GM19025 (cell line): Measurements from ENCODE around the gene PLAAT2.
"Not testable (repeated sequence)": the region's sequence is repeated elsewhere in the genome, so short reads cannot be mapped to it uniquely, and the experiment has no call there.

ENCODE experiments used
- ATAC-seq: cut with Tn5 transposase; IDR thresholded peaks from one replicate; pipeline ENCODE4 v1.9.1; 2021; ENCODE audit warnings: mild to moderate bottlenecking, low read depth, moderate library complexity; ENCODE audit not compliant: unreplicated experiment

Gene PLAAT2

DNA sequence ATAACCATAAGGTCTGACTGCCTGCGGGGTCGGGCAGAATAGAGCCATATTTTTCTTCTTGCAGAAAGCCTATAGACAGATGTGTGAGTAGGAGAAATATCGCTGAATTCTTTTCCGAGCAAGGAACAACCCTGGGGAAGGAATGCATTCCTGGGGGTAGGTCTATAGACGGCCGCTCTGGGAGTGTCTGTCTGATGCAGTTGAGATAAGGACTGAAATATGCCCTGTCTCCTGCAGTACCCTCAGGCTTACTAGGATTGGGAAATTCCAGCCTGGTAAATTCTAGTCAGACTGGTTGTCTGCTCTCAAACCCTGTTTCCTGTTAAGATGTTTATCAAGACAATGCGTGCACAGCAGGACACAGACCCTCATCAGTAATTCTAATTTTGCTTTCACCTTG, 18.0 kb upstream of the PLAAT2 start:
- not testable (repeated sequence) for ATAC-seq

DNA sequence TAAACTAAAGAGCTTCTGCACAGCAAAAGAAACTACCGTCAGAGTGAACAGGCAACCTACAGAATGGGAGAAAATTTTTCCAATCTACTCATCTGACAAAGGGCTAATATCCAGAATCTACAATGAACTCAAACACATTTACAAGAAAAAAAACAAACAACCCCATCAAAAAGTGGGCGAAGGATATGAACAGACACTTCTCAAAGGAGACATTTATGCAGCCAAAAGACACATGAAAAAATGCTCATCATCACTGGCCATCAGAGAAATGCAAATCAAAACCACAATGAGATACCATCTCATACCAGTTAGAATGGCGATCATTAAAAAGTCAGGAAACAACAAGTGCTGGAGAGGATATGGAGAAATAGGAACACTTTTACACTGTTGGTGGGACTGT, 15.7 kb upstream of the PLAAT2 start:
- not testable (repeated sequence) for ATAC-seq

DNA sequence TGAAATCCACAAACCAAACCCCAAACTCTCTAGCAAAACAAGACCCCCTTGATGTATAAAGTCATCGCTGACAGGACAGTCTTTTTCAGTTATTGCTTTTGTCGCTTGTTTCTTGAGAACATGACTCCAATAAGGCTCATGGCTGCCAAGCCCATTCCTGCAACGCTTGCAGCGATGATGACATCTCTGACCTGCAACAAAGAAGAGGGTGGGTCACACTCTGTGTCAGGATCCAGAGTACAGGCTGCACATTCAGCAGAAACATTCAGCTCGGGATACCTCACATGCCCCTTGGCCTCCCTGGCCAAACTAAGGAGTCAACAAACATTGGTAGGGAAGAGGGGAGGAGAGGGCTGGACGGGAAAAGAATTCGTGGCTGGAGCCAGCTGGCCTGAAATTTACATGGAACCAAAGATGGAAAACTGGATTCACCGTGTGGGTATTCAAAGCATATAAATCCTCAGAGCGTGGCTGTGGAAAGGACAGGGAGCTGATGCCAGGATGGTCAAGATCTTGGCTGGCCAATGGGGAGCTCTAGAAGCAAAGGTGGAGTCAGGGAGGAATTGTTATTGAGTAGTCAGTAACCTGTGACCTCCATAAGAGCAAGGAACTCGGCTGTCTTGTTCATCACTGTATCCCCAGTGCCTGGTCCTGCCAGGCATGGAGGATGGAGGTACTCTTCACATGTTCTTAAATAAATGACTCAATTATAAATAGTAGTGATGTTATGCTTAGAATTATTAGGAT, 11.8 kb upstream of the PLAAT2 start:
- no peak for ATAC-seq

DNA sequence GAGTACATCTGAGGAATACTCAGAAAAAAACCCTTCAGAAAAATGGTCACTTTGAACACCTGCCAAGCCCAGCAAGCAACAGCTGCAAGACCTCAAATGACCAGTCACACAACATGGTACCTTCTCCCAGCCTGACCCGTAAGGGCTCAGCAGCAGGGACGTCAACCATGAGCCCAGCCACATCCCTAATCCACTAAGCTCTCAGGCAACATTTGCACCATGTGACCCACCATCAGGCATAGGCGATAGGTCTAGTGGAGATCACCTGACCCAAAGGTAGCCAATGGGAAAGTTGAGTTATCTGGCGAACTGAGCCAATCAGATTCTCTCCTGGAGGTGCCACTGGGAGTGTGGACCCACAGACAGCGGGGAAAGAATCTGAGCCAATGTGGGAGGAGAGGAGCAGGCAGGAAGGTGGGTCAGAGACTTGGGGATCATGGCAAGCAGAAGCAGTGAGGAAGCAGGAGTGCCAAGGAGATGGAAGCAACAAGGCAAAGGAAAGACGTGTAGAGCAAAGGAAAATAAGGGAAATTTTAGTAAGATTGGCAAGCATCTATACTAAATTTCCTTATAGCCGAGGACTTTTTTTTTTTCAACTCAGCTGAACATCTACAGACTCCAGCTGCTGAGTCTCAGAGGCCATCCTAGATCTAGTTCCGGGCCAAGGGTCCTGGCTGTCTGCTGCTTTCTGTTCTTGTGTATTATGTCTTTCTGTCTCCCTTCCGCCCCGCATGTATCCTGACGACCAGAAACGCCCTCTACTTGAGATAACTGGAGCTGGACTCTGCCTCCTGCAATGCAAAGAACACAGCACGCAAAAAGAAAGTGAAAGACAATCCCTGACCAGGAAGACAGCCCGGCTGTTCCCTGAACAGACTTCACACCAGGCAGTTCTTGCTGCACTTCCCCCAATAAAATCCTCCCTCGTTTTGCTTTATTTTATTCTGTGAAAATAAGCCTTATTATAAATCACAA, 11.0 kb upstream of the PLAAT2 start:
- ATAC-seq: no peak

DNA sequence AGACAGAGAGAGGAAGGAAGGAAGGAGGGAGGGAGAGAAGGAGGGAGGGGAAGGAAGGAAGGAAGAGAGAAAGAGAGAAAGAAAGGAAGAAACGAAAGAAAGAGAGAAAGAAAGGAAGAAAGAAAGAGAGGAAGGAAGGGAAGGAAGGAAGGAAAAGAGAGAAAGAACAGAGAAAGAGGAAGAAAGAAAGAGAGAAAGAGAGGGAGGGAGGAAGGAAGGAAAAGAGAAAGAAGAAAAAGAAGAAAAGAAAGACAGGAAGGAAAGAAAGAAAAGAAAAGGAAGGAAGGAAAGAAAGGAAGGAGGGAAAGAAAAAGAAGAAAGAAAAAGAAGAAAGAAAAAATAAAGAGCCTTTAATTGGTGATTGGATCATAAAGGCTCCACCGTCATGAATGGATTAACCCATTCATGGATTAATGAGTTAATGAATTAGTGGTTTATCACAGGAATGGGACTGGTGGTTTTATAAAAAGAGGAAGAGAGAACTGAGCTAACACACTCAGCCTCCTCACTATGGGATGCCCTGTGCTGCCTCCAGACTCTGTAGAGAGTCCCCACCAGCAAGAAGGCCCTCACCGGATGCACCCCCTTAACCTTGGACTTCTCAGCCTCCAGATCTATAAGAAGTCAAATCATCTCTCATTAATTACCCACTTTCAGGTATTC, 9.0 kb upstream of the PLAAT2 start:
- ATAC-seq: no peak

DNA sequence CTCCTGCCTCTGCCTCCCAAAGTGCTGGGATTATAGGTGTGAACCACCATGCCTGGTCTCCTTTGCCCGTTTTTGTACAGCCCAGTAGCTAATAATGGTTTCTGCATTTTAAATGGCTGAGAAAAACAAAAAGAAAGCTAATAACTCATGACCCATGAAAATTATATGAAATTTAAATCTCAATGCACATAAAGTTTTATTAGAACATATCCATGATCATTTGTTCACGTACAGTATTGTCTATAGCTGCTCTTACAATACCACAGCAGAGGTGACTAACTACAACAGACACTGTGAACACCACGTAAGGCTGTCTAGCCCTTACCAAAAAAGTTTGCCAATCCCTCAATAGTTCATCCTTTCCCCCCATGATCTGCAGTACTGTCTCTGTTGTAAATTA, 6.4 kb upstream of the PLAAT2 start:
- ATAC-seq: no peak

DNA sequence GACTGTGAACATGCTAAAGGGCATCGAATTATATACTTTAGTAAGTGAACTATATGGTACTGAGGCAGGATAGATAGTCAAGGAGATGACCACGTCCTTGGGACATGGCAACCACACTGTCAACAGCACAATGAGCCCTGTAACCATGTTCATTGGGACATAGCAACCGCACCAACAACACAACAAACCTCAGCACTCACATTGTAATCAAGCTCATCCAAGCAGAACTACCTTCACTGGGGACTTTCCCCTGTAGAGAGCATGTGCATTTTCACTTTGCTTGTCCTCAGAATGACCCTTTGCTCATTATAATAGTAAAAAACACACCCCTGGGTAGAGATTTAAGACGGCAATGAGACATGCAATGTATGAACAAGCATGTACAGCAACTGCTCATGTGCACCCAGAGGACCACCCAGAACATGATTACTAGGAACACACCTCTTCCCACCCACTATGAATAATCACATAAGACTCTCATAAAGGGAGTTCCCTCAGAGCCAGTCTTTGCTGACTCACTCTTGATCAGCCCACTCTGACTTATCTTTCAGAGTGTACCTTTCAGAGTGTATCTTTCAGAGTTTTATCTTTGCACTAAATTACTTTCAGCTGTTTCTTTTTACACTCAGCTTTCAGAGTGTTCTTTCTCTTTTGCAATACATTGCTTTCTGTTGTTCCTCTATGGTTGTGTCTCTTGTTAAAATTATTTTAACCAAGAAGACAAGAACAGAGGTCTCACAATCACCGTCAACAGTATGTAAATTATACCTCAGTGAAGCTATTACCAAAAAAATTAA, 4.1 kb upstream of the PLAAT2 start:
- ATAC-seq: peak; percentile 70

DNA sequence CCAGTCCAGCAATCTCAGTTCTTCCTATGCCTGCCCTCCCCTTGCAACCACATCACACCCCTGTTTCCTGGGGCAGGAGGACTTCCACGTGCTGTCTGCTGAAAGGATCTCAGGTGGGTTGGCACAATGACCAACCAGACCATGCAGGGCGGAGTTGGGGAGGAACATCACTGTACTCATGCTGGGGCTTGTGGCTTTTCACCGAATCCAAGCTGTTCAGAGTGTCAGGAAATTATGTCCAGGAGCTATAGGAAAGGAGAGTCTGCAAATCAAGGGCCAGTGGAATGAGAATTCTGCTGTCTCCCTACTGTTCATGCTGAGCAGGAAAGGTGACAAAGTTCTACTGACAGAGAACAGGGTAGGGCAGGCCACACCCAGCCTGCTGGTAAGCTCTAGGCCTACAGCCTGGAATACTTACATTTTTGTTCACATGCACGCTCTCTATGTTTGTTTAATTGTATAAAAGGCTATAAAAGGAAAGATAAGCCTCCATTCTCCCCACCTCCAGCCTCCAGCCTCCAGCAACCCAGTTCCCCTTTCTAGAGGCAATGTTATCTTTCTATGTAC, 1.7 kb upstream of the PLAAT2 start:
- ATAC-seq: no peak

DNA sequence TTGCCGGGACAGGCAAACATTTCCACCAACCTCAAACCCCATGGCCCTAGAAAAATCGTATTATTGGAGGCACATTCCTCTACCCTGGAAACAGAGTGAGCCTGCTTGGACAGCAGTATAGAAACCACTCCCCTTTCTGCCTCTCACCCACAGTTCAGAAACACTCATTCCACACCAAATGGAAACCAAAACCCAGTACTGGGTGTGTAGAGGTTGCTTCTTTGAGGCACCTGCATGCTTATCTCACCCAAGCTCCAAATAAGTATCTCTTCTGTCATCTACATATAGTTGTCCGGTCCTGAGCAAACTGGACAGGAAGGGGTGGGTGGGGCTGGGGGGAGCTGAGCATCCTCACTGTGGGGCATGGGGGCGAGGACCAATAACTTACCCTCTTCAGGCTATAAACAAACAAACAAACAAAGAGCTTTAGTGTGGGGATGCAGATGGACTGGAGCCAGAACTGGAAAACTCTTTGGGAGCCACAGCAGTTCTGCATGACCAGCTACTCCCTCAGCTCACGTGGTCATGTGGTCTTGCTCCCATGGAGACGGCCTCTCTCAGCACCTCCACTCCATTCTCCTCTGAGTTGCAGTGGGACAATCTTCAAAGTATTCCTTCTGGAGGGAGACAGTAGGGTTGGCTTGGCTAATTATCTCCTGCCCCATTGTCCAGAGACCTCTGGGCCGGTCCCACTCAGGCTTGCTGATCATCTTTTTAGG, 1.0 kb upstream of the PLAAT2 start:
- ATAC-seq: peak; percentile 55

DNA sequence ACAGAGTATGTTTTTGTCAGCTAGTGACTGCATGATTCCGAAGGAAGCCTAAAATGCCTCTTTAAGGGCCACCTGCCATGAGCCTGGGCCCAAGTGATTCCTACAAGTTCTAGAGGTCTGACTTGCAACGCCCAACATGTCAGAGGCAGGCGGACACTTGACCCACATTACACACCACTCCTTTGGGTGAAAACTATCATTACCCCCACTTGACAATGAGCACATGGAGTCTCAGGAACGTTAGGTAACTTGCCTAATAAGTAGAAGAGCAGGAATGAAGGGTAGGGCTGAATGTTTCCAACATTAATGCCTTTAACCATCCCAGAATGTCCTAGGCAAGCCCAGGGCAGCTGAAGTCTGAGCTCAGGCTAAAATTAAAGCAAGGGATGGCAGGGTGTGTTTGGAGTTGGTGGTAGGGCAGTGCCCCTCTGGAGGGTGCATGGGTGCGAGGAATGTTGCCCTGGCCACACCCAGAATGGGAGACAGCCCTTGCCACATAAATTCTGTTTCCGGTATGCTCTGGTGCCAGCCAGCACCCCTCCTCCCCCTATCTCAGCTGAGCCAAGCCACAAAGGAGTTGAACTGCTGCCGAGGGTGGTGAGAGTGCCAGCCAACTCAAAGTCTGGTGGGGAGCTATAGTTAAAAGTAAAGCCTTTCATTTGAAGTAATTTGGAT, 2.5 kb downstream of the PLAAT2 start:
- ATAC-seq: no peak

DNA sequence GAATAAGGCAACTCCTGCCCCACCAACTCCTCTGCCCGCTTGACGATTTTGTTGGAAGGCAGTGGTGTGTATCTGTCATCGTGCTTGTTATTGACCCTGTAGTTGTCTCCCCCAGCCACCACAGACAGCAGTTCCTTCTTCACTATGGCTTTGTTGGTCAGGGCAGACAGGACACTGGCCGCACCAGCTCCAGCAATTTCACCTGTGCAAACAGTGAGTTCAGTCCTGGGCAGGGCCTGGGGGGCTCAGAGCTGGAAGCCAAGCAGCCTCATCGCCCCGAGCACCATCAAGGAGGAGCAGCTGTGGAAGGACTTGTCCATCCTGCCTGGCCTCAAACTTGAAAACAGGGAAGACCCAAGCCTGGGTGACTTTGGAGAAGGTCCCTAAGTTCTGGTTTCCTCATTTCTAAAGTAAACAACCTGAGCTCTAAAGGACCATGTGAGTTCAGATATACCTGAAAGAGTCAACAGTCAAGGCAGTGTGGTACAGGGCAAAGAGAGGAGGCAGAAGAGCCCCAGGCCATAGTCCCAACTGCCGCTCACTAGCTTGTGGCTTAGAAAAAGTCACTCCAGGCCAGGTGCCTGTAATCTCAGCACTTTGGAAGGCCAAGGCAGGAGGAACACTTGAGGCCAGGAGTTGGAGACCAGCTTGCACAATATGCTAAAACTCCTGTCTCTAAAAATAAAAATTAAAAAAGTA, 4.6 kb downstream of the PLAAT2 start:
- ATAC-seq: no peak

DNA sequence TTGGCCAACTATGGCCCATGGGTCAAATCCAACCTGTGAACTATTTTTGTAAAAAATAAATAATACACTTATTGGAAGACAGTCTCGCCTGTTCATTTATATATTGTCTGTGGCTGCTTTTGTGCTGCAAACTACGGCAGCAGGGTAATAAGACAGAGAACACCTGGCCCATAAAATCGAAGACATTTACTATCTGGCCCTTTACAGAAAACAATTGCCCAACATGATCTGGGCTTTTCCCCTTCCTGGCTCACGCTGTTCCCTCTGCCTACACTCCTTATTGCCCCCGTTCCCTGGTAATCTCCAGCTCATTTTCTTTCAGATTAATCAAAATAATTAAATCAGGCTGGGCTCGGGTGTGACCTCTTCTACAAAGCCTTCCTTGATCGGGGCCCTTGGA, 5.6 kb downstream of the PLAAT2 start:
- no peak for ATAC-seq

DNA sequence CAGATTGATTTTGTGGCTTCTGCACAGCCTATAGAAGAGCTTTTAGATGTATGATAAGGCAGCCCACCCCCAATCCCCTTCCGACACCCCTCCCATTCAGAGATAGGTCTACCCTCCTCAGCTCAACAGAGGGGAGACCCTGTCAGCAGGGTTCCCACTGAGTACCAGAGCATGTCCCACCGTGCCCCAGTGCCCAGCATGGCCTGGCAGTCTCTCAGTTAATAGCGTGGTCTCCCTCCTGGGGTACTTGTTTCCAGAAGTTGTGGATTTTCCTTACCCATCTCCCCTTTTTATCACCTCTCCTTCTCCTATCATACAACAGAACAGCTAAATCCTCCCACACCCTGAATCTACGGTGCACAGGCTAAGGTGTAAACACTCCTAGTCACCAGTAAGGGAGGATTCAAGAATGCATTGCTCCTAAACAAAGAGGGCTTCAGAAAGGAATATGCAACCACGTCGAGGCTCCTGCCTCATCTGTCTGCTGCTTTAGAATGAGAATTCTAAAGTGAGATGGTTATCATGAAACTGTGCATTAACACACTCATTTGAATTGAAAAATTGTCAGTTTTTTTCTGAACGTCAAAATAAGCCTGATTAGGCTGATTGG, 6.7 kb downstream of the PLAAT2 start:
- ATAC-seq: no peak

DNA sequence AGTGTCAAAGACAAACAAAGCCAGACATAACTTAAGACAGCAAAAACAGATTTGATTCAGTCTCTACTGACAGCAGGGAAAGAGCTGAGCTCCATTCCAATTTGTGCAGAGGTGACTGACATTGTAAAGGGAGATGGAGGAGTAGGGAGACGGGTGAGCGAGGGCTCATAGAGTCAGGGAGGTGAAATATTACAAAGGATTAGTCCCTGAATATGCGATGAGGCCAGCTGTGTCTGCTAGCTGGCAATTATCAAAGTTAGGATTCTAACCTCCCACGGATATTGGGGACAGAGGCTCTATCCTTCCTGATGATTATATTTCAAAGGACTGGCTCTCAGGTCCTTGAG, 8.3 kb downstream of the PLAAT2 start:
- no peak for ATAC-seq

DNA sequence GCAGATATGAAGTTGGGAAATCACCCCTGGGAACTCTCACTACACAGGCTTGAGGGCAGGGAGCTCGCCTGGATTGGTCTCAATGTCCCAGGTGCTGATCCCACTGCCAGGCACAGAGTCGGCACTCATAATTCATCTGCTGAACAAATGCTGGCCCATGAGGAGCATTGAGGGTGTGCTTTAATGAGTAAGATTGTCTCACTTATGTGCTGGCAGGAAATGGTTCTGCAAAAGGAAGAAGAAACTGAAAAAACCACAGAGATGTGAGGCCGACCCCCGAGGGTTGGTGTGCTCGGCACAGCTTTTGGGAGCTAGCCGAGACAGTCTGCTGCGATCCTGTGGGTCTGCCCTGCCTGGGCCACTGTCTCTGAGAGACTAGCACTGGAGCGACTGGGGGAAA, 9.4 kb downstream of the PLAAT2 start:
- peak; percentile 75 for ATAC-seq

DNA sequence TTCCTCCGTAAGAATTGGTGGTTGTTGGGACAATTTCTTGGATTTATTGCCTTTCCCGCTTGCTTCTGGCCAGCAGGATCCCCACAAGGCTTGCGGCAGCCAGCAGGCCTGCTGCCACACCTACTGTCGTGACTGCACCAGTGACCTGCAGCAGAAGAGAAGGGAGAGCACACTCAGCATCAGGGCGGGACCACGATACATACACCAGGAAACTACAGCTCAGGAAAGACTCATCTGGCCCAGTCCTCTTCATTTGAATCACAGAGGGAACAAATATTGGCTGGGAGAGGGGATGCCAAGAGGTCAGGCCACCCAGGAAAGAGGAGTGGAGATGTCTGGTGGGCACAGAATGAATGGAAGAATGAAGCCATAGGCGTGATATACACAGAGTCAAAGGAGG, 10.3 kb downstream of the PLAAT2 start:
- no peak for ATAC-seq

DNA sequence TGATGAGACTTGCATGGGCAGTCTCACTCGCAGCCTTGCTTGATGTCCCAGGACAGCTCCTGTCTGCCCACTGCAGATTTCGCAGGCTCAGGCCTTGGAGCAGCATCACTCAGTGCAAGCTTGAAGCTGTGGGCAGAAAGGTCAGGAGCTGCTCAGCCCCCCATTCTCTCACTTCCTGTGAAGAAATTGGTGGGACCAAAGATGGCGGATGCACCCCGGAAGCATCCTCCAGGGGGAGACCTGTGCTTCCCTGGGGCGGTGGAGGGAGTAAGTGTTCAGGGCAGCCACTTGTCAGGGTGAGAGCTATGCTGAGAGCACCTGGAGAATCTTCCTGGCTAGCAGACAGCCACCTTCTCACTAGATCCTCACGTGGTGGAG, 11.3 kb downstream of the PLAAT2 start:
- ATAC-seq: no peak
